WTC11 (cell line): ENCODE data around the gene TSG101. TPM values are rescaled to one million over a fixed set of nuclear protein-coding genes. Genes with fewer than 3 reads are reported as not detected.

ENCODE experiments used
- ATAC-seq: fragments of 200-7000 bp; cut with Tn5 transposase; 2 replicates; pipeline ENCODE4 v1.10.0; 2021; ENCODE audit warnings: mild to moderate bottlenecking, moderate library complexity
- CTCF ChIA-PET: fragments of 300-600 bp; sonication (Branson Sonifier 250); formaldehyde crosslinking; loops from one replicate; lab custom pipeline; 2021; ENCODE audit warnings: antibody characterized with exemption; lab: Charles Lee
- POLR2A ChIA-PET: fragments of 350-600 bp; sonication (Branson Sonifier 250); formaldehyde crosslinking; loops from one replicate; lab custom pipeline; 2021; ENCODE audit warnings: antibody characterized with exemption; lab: Charles Lee
- DNase-seq: peaks from one replicate; pipeline ENCODE4 v3.0.0; 2021; ENCODE audit warnings: low spot score
- H3K27ac Mint-ChIP-seq: 2 replicates; pipeline ENCODE4 v1.8.0; 2021; ENCODE audit warnings: mixed read lengths
- H3K27me3 Mint-ChIP-seq: 2 replicates; pipeline ENCODE4 v1.8.0; 2021; ENCODE audit warnings: low read depth, mild to moderate bottlenecking, moderate library complexity, mixed read lengths
- H3K36me3 Mint-ChIP-seq: 2 replicates; pipeline ENCODE4 v1.8.0; 2021; ENCODE audit warnings: mixed read lengths
- H3K4me1 Mint-ChIP-seq: 2 replicates; pipeline ENCODE4 v1.8.0; 2022; ENCODE audit warnings: mixed read lengths
- H3K4me3 Mint-ChIP-seq: 2 replicates; pipeline ENCODE4 v1.8.0; 2021; ENCODE audit warnings: mild to moderate bottlenecking, moderate library complexity, mixed read lengths
- H3K9me3 Mint-ChIP-seq: 2 replicates; pipeline ENCODE4 v1.8.0; 2021; ENCODE audit warnings: mixed read lengths
- CBFB ChIP-seq: sonication (generic); formaldehyde crosslinking; IDR thresholded peaks from 2 replicates; pipeline ENCODE4 v1.8.1; 2022; ENCODE audit warnings: mild to moderate bottlenecking, low read depth, missing genetic modification reagents
- CREB1 ChIP-seq: sonication (generic); formaldehyde crosslinking; IDR thresholded peaks from 2 replicates; pipeline ENCODE4 v1.8.0; 2023; ENCODE audit warnings: mild to moderate bottlenecking, missing genetic modification reagents
- CREM ChIP-seq: sonication (generic); formaldehyde crosslinking; IDR thresholded peaks from 2 replicates; pipeline ENCODE4 v1.8.1; 2022; ENCODE audit warnings: mild to moderate bottlenecking, missing genetic modification reagents, moderate library complexity
- ELF4 ChIP-seq: sonication (generic); formaldehyde crosslinking; IDR thresholded peaks from 2 replicates; pipeline ENCODE4 v1.8.1; 2022; ENCODE audit warnings: low read depth, mild to moderate bottlenecking, moderate library complexity, missing genetic modification reagents
- ETV6 ChIP-seq: sonication (generic); formaldehyde crosslinking; IDR thresholded peaks from 2 replicates; pipeline ENCODE4 v1.8.1; 2022; ENCODE audit warnings: mild to moderate bottlenecking, missing genetic modification reagents
- GABPB1 ChIP-seq: sonication (generic); formaldehyde crosslinking; IDR thresholded peaks from 2 replicates; pipeline ENCODE4 v1.8.1; 2023; ENCODE audit warnings: mild to moderate bottlenecking, missing genetic modification reagents
- GRHL2 ChIP-seq: fragments of 250-450 bp; sonication (Bioruptor Pico); IDR thresholded peaks from 2 replicates; pipeline ENCODE4 v1.8.0; 2022; ENCODE audit warnings: mild to moderate bottlenecking, moderate library complexity; ENCODE audit not compliant: insufficient replicate concordance, severe bottlenecking
- JUN ChIP-seq: sonication (generic); formaldehyde crosslinking; IDR thresholded peaks from 2 replicates; pipeline ENCODE4 v1.8.0; 2023; ENCODE audit warnings: mild to moderate bottlenecking, missing genetic modification reagents
- MYBL2 ChIP-seq: sonication (generic); formaldehyde crosslinking; IDR thresholded peaks from 2 replicates; pipeline ENCODE4 v1.8.1; 2023; ENCODE audit warnings: mild to moderate bottlenecking, moderate library complexity, missing genetic modification reagents
- NR1H2 ChIP-seq: sonication (generic); formaldehyde crosslinking; IDR thresholded peaks from 2 replicates; pipeline ENCODE4 v1.9.0; 2021; ENCODE audit warnings: mild to moderate bottlenecking, moderate library complexity, missing genetic modification reagents
- NR2C2 ChIP-seq: sonication (generic); formaldehyde crosslinking; IDR thresholded peaks from 2 replicates; pipeline ENCODE4 v1.8.0; 2022; ENCODE audit warnings: mild to moderate bottlenecking, missing genetic modification reagents
- OVOL2 ChIP-seq: fragments of 250-450 bp; sonication (Bioruptor Pico); IDR thresholded peaks from 2 replicates; pipeline ENCODE4 v1.9.0; 2021; ENCODE audit warnings: mild to moderate bottlenecking, borderline replicate concordance
- PRRX2 ChIP-seq: fragments of 250-450 bp; sonication (Bioruptor Pico); IDR thresholded peaks from 2 replicates; pipeline ENCODE4 v1.8.0; 2021; ENCODE audit warnings: mild to moderate bottlenecking
- RORB ChIP-seq: fragments of 250-450 bp; sonication (Bioruptor Pico); IDR thresholded peaks from 2 replicates; pipeline ENCODE4 v1.9.0; 2021; ENCODE audit warnings: mild to moderate bottlenecking
- SP1 ChIP-seq: sonication (generic); formaldehyde crosslinking; conservative IDR thresholded peaks from 2 replicates; pipeline ENCODE4 v1.8.1; 2022; ENCODE audit warnings: missing genetic modification reagents
- TEAD1 ChIP-seq: sonication (generic); formaldehyde crosslinking; IDR thresholded peaks from 2 replicates; pipeline ENCODE4 v1.8.0; 2022; ENCODE audit warnings: mild to moderate bottlenecking, missing genetic modification reagents
- TP53 ChIP-seq: sonication (generic); formaldehyde crosslinking; IDR thresholded peaks from 2 replicates; pipeline ENCODE4 v1.8.1; 2023; ENCODE audit warnings: mild to moderate bottlenecking, missing genetic modification reagents
- ZNF219 ChIP-seq: sonication (generic); formaldehyde crosslinking; IDR thresholded peaks from 2 replicates; pipeline ENCODE4 v1.8.0; 2023; ENCODE audit warnings: missing genetic modification reagents, mild to moderate bottlenecking, borderline replicate concordance
- ZNF232 ChIP-seq: sonication (generic); formaldehyde crosslinking; IDR thresholded peaks from 2 replicates; pipeline ENCODE4 v1.8.0; 2022; ENCODE audit warnings: mild to moderate bottlenecking, missing genetic modification reagents
- ZNF263 ChIP-seq: sonication (generic); formaldehyde crosslinking; IDR thresholded peaks from 2 replicates; pipeline ENCODE4 v1.8.1; 2022; ENCODE audit warnings: low read depth, mild to moderate bottlenecking, moderate library complexity, missing genetic modification reagents
- total RNA-seq: library from RNA; stranded (reverse); gene quantifications from 3 replicates; pipeline ENCODE4 v1.2.3, GENCODE V29; 2021
- TF ChIP-seq, protein P1 (sequence below): sonication (generic); formaldehyde crosslinking; conservative IDR thresholded peaks from 2 replicates; pipeline ENCODE4 v1.8.1; 2023; ENCODE audit warnings: mild to moderate bottlenecking, low read depth, missing genetic modification reagents, moderate library complexity
- TF ChIP-seq, protein P2 (sequence below): sonication (generic); formaldehyde crosslinking; IDR thresholded peaks from 2 replicates; pipeline ENCODE4 v1.8.0; 2023; ENCODE audit warnings: mild to moderate bottlenecking, missing genetic modification reagents
- TF ChIP-seq, protein P3 (sequence below): sonication (generic); formaldehyde crosslinking; IDR thresholded peaks from 2 replicates; pipeline ENCODE4 v1.8.1; 2023; ENCODE audit warnings: mild to moderate bottlenecking, missing genetic modification reagents
- TF ChIP-seq, protein P4 (sequence below): fragments of 250-450 bp; sonication (Bioruptor Pico); IDR thresholded peaks from 2 replicates; pipeline ENCODE4 v2.1.2; 2022; ENCODE audit warnings: mild to moderate bottlenecking, moderate library complexity
- TF ChIP-seq, protein P5 (sequence below): sonication (generic); formaldehyde crosslinking; IDR thresholded peaks from 2 replicates; pipeline ENCODE4 v1.8.1; 2022; ENCODE audit warnings: mild to moderate bottlenecking, moderate library complexity, missing genetic modification reagents
- TF ChIP-seq, protein P6 (sequence below): sonication (generic); formaldehyde crosslinking; IDR thresholded peaks from 2 replicates; pipeline ENCODE4 v1.8.1; 2023; ENCODE audit warnings: mild to moderate bottlenecking, missing genetic modification reagents, moderate library complexity
- TF ChIP-seq, protein P7 (sequence below): sonication (generic); formaldehyde crosslinking; conservative IDR thresholded peaks from 2 replicates; pipeline ENCODE4 v1.8.1; 2022; ENCODE audit warnings: mild to moderate bottlenecking, missing genetic modification reagents

The TSG101 gene
- total RNA-seq, 1 experiment from 2014 or later: 41.7 TPM

DNA sequence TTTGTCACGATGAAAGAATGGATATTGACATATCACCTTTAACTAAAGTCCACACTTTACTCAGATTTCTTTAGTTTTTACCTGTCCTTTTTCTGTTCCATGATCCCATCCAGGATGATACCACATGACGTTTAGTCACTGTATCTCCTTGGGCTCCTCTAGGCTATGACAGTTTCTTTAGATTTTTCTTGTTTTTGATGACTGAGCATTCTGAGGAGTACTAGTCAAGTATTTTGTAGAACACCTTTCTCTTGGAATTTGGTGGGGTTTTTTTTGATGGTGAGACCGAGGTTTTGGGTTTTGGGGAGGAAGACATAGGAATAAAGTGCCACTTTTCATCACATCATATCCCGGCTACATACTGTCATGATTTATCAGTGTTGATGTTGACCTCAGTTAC, 67.1 kb downstream of the TSG101 start:
- no peak overlapping the region for H3K4me3 Mint-ChIP-seq
- H3K36me3 Mint-ChIP-seq: no peaks in the 10 kb centered on the region
- ChIA-PET CTCF (interaction anchor here (1.9 kb wide), 1 partner anchor 49 kb away, joined by 5 read pairs; no protein-coding TSS in a partner anchor), POLR2A (no interaction called here)
- H3K4me1 Mint-ChIP-seq: no peaks in the 10 kb centered on the region
- DNase-seq (no peak), ATAC-seq (no peak)
- H3K27ac Mint-ChIP-seq: no peak overlapping the region
- no peak for TF ChIP-seq JUN (CRISPR knock-in tag)
- TF ChIP-seq, protein P1, sequence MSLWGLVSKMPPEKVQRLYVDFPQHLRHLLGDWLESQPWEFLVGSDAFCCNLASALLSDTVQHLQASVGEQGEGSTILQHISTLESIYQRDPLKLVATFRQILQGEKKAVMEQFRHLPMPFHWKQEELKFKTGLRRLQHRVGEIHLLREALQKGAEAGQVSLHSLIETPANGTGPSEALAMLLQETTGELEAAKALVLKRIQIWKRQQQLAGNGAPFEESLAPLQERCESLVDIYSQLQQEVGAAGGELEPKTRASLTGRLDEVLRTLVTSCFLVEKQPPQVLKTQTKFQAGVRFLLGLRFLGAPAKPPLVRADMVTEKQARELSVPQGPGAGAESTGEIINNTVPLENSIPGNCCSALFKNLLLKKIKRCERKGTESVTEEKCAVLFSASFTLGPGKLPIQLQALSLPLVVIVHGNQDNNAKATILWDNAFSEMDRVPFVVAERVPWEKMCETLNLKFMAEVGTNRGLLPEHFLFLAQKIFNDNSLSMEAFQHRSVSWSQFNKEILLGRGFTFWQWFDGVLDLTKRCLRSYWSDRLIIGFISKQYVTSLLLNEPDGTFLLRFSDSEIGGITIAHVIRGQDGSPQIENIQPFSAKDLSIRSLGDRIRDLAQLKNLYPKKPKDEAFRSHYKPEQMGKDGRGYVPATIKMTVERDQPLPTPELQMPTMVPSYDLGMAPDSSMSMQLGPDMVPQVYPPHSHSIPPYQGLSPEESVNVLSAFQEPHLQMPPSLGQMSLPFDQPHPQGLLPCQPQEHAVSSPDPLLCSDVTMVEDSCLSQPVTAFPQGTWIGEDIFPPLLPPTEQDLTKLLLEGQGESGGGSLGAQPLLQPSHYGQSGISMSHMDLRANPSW: no peak
- no peak for TF ChIP-seq GABPB1 (CRISPR knock-in tag)
- no peak for TF ChIP-seq CBFB (CRISPR knock-in tag)
- TF ChIP-seq PRRX2 (CRISPR knock-in tag): no peak
- no peak for TF ChIP-seq OVOL2
- TF ChIP-seq CREB1 (CRISPR knock-in tag): no peak
- TF ChIP-seq CREM (CRISPR knock-in tag): no peak
- TF ChIP-seq, protein P2, sequence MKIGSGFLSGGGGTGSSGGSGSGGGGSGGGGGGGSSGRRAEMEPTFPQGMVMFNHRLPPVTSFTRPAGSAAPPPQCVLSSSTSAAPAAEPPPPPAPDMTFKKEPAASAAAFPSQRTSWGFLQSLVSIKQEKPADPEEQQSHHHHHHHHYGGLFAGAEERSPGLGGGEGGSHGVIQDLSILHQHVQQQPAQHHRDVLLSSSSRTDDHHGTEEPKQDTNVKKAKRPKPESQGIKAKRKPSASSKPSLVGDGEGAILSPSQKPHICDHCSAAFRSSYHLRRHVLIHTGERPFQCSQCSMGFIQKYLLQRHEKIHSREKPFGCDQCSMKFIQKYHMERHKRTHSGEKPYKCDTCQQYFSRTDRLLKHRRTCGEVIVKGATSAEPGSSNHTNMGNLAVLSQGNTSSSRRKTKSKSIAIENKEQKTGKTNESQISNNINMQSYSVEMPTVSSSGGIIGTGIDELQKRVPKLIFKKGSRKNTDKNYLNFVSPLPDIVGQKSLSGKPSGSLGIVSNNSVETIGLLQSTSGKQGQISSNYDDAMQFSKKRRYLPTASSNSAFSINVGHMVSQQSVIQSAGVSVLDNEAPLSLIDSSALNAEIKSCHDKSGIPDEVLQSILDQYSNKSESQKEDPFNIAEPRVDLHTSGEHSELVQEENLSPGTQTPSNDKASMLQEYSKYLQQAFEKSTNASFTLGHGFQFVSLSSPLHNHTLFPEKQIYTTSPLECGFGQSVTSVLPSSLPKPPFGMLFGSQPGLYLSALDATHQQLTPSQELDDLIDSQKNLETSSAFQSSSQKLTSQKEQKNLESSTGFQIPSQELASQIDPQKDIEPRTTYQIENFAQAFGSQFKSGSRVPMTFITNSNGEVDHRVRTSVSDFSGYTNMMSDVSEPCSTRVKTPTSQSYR (CRISPR knock-in tag): no peak
- TF ChIP-seq NR1H2 (CRISPR knock-in tag): no peak
- no peak for TF ChIP-seq SP1 (CRISPR knock-in tag)
- H3K9me3 Mint-ChIP-seq: no peaks in the 10 kb centered on the region
- H3K27me3 Mint-ChIP-seq: peaks cover 13% of the 10 kb centered on the region

DNA sequence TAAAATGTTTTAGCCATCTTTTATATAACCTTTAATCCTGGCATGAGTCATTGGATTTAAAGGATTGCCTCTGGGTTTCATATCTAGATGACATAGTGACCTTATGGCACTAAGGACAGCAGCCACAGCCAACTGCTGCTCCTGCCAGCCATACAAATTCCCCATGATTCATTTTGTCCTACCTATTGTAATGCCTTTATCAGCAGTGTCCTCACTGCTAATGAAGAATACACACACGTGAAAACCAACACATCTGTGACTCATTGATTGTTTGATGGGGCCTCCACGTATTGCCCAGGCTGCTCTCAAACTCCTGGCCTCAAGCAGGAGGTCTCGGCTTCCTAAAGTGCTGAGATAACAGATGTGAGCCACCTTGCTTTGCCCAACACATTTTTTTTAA, 69.3 kb downstream of the TSG101 start:
- H3K4me1 Mint-ChIP-seq: no peaks in the 10 kb centered on the region
- DNase-seq: no peak
- no peak for ATAC-seq
- H3K9me3 Mint-ChIP-seq: no peaks in the 10 kb centered on the region
- H3K27me3 Mint-ChIP-seq: peaks cover 13% of the 10 kb centered on the region
- CTCF ChIA-PET: no interaction called here
- H3K36me3 Mint-ChIP-seq: no peaks in the 10 kb centered on the region
- H3K27ac Mint-ChIP-seq: no peak overlapping the region
- POLR2A ChIA-PET: no interaction called here
- TF ChIP-seq ELF4 (CRISPR knock-in tag) (no peak), GRHL2 (CRISPR knock-in tag) (no peak), NR2C2 (no peak), CBFB (CRISPR knock-in tag) (no peak), TEAD1 (CRISPR knock-in tag) (no peak), JUN (CRISPR knock-in tag) (no peak), TP53 (CRISPR knock-in tag) (no peak), ZNF263 (CRISPR knock-in tag) (no peak), ZNF232 (CRISPR knock-in tag) (no peak), SP1 (CRISPR knock-in tag) (no peak), ZNF219 (CRISPR knock-in tag) (no peak), ETV6 (CRISPR knock-in tag) (no peak), RORB (CRISPR knock-in tag) (no peak), MYBL2 (CRISPR knock-in tag) (no peak)
- TF ChIP-seq, protein P3, sequence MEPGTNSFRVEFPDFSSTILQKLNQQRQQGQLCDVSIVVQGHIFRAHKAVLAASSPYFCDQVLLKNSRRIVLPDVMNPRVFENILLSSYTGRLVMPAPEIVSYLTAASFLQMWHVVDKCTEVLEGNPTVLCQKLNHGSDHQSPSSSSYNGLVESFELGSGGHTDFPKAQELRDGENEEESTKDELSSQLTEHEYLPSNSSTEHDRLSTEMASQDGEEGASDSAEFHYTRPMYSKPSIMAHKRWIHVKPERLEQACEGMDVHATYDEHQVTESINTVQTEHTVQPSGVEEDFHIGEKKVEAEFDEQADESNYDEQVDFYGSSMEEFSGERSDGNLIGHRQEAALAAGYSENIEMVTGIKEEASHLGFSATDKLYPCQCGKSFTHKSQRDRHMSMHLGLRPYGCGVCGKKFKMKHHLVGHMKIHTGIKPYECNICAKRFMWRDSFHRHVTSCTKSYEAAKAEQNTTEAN (CRISPR knock-in tag): no peak
- TF ChIP-seq, protein P4, sequence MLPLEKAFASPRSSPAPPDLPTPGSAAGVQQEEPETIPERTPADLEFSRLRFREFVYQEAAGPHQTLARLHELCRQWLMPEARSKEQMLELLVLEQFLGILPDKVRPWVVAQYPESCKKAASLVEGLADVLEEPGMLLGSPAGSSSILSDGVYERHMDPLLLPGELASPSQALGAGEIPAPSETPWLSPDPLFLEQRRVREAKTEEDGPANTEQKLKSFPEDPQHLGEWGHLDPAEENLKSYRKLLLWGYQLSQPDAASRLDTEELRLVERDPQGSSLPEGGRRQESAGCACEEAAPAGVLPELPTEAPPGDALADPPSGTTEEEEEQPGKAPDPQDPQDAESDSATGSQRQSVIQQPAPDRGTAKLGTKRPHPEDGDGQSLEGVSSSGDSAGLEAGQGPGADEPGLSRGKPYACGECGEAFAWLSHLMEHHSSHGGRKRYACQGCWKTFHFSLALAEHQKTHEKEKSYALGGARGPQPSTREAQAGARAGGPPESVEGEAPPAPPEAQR (CRISPR knock-in tag): no peak
- TF ChIP-seq, protein P5, sequence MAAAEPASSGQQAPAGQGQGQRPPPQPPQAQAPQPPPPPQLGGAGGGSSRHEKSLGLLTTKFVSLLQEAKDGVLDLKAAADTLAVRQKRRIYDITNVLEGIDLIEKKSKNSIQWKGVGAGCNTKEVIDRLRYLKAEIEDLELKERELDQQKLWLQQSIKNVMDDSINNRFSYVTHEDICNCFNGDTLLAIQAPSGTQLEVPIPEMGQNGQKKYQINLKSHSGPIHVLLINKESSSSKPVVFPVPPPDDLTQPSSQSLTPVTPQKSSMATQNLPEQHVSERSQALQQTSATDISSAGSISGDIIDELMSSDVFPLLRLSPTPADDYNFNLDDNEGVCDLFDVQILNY (CRISPR knock-in tag): no peak
- TF ChIP-seq, protein P6, sequence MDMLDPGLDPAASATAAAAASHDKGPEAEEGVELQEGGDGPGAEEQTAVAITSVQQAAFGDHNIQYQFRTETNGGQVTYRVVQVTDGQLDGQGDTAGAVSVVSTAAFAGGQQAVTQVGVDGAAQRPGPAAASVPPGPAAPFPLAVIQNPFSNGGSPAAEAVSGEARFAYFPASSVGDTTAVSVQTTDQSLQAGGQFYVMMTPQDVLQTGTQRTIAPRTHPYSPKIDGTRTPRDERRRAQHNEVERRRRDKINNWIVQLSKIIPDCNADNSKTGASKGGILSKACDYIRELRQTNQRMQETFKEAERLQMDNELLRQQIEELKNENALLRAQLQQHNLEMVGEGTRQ: no peak
- TF ChIP-seq, protein P7, sequence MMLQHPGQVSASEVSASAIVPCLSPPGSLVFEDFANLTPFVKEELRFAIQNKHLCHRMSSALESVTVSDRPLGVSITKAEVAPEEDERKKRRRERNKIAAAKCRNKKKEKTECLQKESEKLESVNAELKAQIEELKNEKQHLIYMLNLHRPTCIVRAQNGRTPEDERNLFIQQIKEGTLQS: no peak
- no peak overlapping the region for H3K4me3 Mint-ChIP-seq
